ENCODE data around the gene SEC22B.
A peak's percentile ranks its signal among the peaks of the same experiment; 100 is the strongest.
"Not testable (repeated sequence)": the region's sequence is repeated elsewhere in the genome, so short reads cannot be mapped to it uniquely, and the experiment has no call there.

SEC22B gene

GRCh38 chr1:120141865-120142264 lies 34.5 kb downstream of the SEC22B start:
- H3K4me3 ChIP-seq (ENCODE audit: low read depth, low read length); in situ Hi-C loops (cut with HindIII; ENCODE audit: low sequenced_read_pairs); DNase-seq (ENCODE audit: low read depth): not testable (repeated sequence)

- H3K4me3 ChIP-seq (ENCODE audit: low read depth, low read length); in situ Hi-C loops (cut with HindIII; ENCODE audit: low sequenced_read_pairs); DNase-seq (ENCODE audit: low read depth): not testable (repeated sequence)
These were observed 35.6 kb downstream of the SEC22B start for GRCh38 chr1:120140656-120141265.

- DNase-seq (ENCODE audit: low read depth); in situ Hi-C loops (cut with HindIII; ENCODE audit: low sequenced_read_pairs); H3K4me3 ChIP-seq (ENCODE audit: low read depth, low read length): not testable (repeated sequence)
These were observed 40.2 kb downstream of the SEC22B start for GRCh38 chr1:120136086-120136485.

- DNase-seq (ENCODE audit: low read depth); in situ Hi-C loops (cut with HindIII; ENCODE audit: low sequenced_read_pairs); H3K4me3 ChIP-seq (ENCODE audit: low read depth, low read length): not testable (repeated sequence)
These were observed 42.4 kb downstream of the SEC22B start for GRCh38 chr1:120133928-120134325.

- no peak overlapping the region for H3K4me3 ChIP-seq (ENCODE audit: low read depth, low read length)
- TF ChIP-seq CTCF (IDR thresholded peaks at IDR 0.05; ENCODE audit: low read depth, low read length, missing control alignments), result no peak
- in situ Hi-C loops (cut with HindIII; ENCODE audit: low sequenced_read_pairs), result no loop called here
- DNase-seq (ENCODE audit: low read depth), result no peak
These were observed 42.9 kb downstream of the SEC22B start for GRCh38 chr1:120133228-120133927.

GRCh38 chr1:120132406-120132763 lies 43.9 kb downstream of the SEC22B start:
- H3K4me3 ChIP-seq (ENCODE audit: low read depth, low read length); DNase-seq (ENCODE audit: low read depth); in situ Hi-C loops (cut with HindIII; ENCODE audit: low sequenced_read_pairs): not testable (repeated sequence)

- H3K4me3 ChIP-seq (ENCODE audit: low read depth, low read length); in situ Hi-C loops (cut with HindIII; ENCODE audit: low sequenced_read_pairs): not testable (repeated sequence)
- peak; percentile 19 for DNase-seq (ENCODE audit: low read depth)
These were observed 44.5 kb downstream of the SEC22B start for GRCh38 chr1:120131611-120132405.

GRCh38 chr1:120127921-120128320 lies 48.4 kb downstream of the SEC22B start:
- H3K4me3 ChIP-seq (ENCODE audit: low read depth, low read length); DNase-seq (ENCODE audit: low read depth); in situ Hi-C loops (cut with HindIII; ENCODE audit: low sequenced_read_pairs): not testable (repeated sequence)

GRCh38 chr1:120126216-120126615 lies 50.1 kb downstream of the SEC22B start:
- H3K4me3 ChIP-seq (ENCODE audit: low read depth, low read length); in situ Hi-C loops (cut with HindIII; ENCODE audit: low sequenced_read_pairs); DNase-seq (ENCODE audit: low read depth): not testable (repeated sequence)

- DNase-seq (ENCODE audit: low read depth); in situ Hi-C loops (cut with HindIII; ENCODE audit: low sequenced_read_pairs); H3K4me3 ChIP-seq (ENCODE audit: low read depth, low read length): not testable (repeated sequence)
These were observed 51.7 kb downstream of the SEC22B start for GRCh38 chr1:120124628-120125027.

- H3K4me3 ChIP-seq (ENCODE audit: low read depth, low read length); in situ Hi-C loops (cut with HindIII; ENCODE audit: low sequenced_read_pairs); DNase-seq (ENCODE audit: low read depth): not testable (repeated sequence)
These were observed 52.4 kb downstream of the SEC22B start for GRCh38 chr1:120123813-120124510.

GRCh38 chr1:120122262-120122893 lies 53.9 kb downstream of the SEC22B start:
- DNase-seq (ENCODE audit: low read depth); H3K4me3 ChIP-seq (ENCODE audit: low read depth, low read length); in situ Hi-C loops (cut with HindIII; ENCODE audit: low sequenced_read_pairs): not testable (repeated sequence)

- DNase-seq (ENCODE audit: low read depth); H3K4me3 ChIP-seq (ENCODE audit: low read depth, low read length); in situ Hi-C loops (cut with HindIII; ENCODE audit: low sequenced_read_pairs): not testable (repeated sequence)
These were observed 54.5 kb downstream of the SEC22B start for GRCh38 chr1:120121830-120122229.

GRCh38 chr1:120120525-120120924 lies 55.8 kb downstream of the SEC22B start:
- DNase-seq (ENCODE audit: low read depth); in situ Hi-C loops (cut with HindIII; ENCODE audit: low sequenced_read_pairs); H3K4me3 ChIP-seq (ENCODE audit: low read depth, low read length): not testable (repeated sequence)

GRCh38 chr1:120117371-120118177 lies 58.7 kb downstream of the SEC22B start:
- in situ Hi-C loops (cut with HindIII; ENCODE audit: low sequenced_read_pairs); DNase-seq (ENCODE audit: low read depth); H3K4me3 ChIP-seq (ENCODE audit: low read depth, low read length): not testable (repeated sequence)
